ENCODE measurements around the gene STAT1. TPM values are rescaled to one million over a fixed set of nuclear protein-coding genes. Genes with fewer than 3 reads are reported as not detected.

Gene STAT1
- total and polyA plus RNA-seq, 9 of the 15 experiments (the other 6 are each of a cell fraction or from before 2014, with no cell fraction given): 8.7 to 34.4 (median 26.8) TPM

- no peak for TF ChIP-seq E2F1 (CRISPR knock-in tag; IDR thresholded peaks at IDR 0.05)
- TF ChIP-seq XRCC5 (IDR thresholded peaks at IDR 0.05; ENCODE audit: low read depth, low read length): no peak
- peak; percentile 60; the same call in 1 of the 2 replicates for TF ChIP-seq MGA (IDR thresholded peaks at IDR 0.05)
- no peak for TF ChIP-seq ZNF717 (CRISPR knock-in tag; IDR thresholded peaks at IDR 0.05)
- TF ChIP-seq HMGN3 (IDR thresholded peaks at IDR 0.05; ENCODE audit: borderline replicate concordance, extremely low read depth, insufficient read length, low read depth, low read length): no peak
- TF ChIP-seq NKRF (IDR thresholded peaks at IDR 0.05; ENCODE audit: borderline replicate concordance): no peak
- TF ChIP-seq ILF3 (IDR thresholded peaks at IDR 0.05; ENCODE audit: borderline replicate concordance): no peak
- TF ChIP-seq LCOR (CRISPR knock-in tag; IDR thresholded peaks at IDR 0.05): no peak
- no peak for TF ChIP-seq NR2C2 (CRISPR knock-in tag; IDR thresholded peaks at IDR 0.05)
- 0 out of 2 replicates have a peak, but pooled peaks have one; percentile 1 for TF ChIP-seq NR2C2 (tag; IDR thresholded peaks at IDR 0.05)
- no peak for TF ChIP-seq JUND (IDR thresholded peaks at IDR 0.05; ENCODE audit: borderline replicate concordance, low read depth, low read length)
- no peak; the same call in 2 of the 3 replicates for TF ChIP-seq JUND (tag; IDR thresholded peaks at IDR 0.05; ENCODE audit: borderline replicate concordance, low read depth, low read length)
- TF ChIP-seq GATAD2B (IDR thresholded peaks at IDR 0.05; ENCODE audit: borderline replicate concordance): no peak
- 0 out of 2 replicates have a peak, but pooled peaks have one; percentile 16 for TF ChIP-seq ZNF232 (CRISPR knock-in tag; IDR thresholded peaks at IDR 0.05)
Observed at GRCh38 chr2:191014653-191015020, 666 bp upstream of the STAT1 start (continued).

All from K562 (cell line).